Stimulated activated CD8-positive, alpha-beta memory T cell treated with anti-CD3 and anti-CD28 coated beads, Interleukin-15, amount 100 ng/mL, for 24 hours (primary cell): ENCODE measurements around the gene MLLT6.
"Not testable (repeated sequence)": the region's sequence is repeated elsewhere in the genome, so short reads cannot be mapped to it uniquely, and the experiment has no call there.

Source experiments
- DNase-seq: peaks from one replicate; pipeline ENCODE4 v3.0.0-alpha.2; 2020; ENCODE audit warnings: low read depth

The MLLT6 gene

GRCh38 chr17:38707678-38708351 is 2.7 kb downstream of the MLLT6 start:
- no peak for DNase-seq

- DNase-seq, result no peak
These were observed 4.2 kb downstream of the MLLT6 start for GRCh38 chr17:38709104-38709820.

- DNase-seq, result no peak
These were observed 5.0 kb downstream of the MLLT6 start for GRCh38 chr17:38709864-38710603.

GRCh38 chr17:38710604-38710962 is 5.5 kb downstream of the MLLT6 start:
- no peak for DNase-seq

GRCh38 chr17:38710985-38711384 is 5.9 kb downstream of the MLLT6 start:
- no peak for DNase-seq

GRCh38 chr17:38711792-38712571 is 6.9 kb downstream of the MLLT6 start:
- DNase-seq, result no peak

- DNase-seq, result no peak
These were observed 7.5 kb downstream of the MLLT6 start for GRCh38 chr17:38712593-38712992.

GRCh38 chr17:38713456-38714075 is 8.5 kb downstream of the MLLT6 start:
- no peak for DNase-seq

GRCh38 chr17:38715216-38715943 is 10.3 kb downstream of the MLLT6 start:
- DNase-seq, result no peak

- DNase-seq, result no peak
These were observed 11.4 kb downstream of the MLLT6 start for GRCh38 chr17:38716368-38717005.

GRCh38 chr17:38717139-38717745 is 12.2 kb downstream of the MLLT6 start:
- no peak for DNase-seq

- DNase-seq, result no peak
These were observed 14.3 kb downstream of the MLLT6 start for GRCh38 chr17:38719289-38719942.

- DNase-seq, result no peak
These were observed 15.0 kb downstream of the MLLT6 start for GRCh38 chr17:38719943-38720641.

- no peak for DNase-seq
These were observed 15.9 kb downstream of the MLLT6 start for GRCh38 chr17:38720941-38721340.

GRCh38 chr17:38721802-38722201 is 16.7 kb downstream of the MLLT6 start:
- no peak for DNase-seq

- no peak for DNase-seq
These were observed 19.4 kb downstream of the MLLT6 start for GRCh38 chr17:38724337-38724988.

GRCh38 chr17:38725066-38725465 is 20.0 kb downstream of the MLLT6 start:
- DNase-seq, result no peak

- not testable (repeated sequence) for DNase-seq
These were observed 21.1 kb downstream of the MLLT6 start for GRCh38 chr17:38726145-38726544.

- DNase-seq, result no peak
These were observed 22.7 kb downstream of the MLLT6 start for GRCh38 chr17:38727736-38728135.
